HG02759 (cell line): ENCODE data around the gene TOMM20L.
"Not testable (repeated sequence)": the region's sequence is repeated elsewhere in the genome, so short reads cannot be mapped to it uniquely, and the experiment has no call there.

Experiments used
- ATAC-seq: cut with Tn5 transposase; IDR thresholded peaks from one replicate; pipeline ENCODE4 v1.9.1; 2021; ENCODE audit warnings: mild to moderate bottlenecking, moderate library complexity; ENCODE audit not compliant: unreplicated experiment

The TOMM20L gene

DNA sequence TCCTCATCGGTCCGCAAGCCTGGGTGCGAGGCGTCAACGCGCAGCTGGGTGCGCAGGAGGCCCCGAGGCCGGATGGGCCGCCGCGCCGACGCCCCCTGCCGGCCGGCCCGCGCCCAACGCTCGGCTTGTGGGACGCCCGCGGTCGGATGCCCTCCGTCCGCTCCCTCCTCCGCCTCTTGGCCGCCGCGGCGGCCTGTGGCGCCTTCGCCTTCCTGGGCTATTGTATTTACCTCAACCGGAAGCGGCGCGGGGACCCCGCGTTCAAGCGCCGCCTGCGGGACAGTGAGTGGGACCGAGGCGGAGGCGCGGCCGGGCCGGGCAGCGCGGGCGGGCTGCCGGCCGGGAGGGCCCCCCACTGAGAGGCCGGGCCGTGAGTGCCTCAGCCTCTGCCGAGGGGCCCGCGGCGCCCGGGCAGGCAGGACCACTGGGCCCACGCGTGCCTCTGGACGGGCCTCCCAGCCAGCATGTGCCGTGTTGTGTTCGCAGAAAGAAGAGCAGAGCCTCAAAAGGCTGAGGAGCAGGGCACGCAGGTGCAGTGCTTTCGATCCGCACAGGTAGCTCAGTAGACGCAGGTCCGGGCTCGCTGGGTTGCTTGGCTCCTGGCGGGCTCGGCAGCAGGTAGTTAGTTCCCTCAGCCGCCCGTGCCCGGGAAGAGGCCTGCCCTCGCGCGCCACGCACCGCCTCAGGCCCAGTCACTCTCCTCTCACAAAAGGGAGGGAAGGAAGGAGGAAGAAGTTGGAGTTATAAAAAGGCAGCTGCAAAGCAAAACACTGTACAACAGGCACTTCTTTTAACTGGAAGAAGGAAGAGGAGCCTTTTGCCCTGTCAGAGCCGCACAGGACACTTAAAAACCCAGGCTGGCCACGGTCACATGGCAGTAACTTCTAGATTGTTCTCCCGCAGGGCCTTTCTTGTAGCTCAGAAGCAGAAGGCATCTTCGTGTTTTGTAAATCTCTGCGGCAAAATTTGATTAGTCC lies at the start of gene TOMM20L:
TOMM20L (plus strand) TSS at position 119 of the 977 bp plus-strand sequence; CDS start at position 147, 28 bp downstream.
- peak; percentile 98 for ATAC-seq

DNA sequence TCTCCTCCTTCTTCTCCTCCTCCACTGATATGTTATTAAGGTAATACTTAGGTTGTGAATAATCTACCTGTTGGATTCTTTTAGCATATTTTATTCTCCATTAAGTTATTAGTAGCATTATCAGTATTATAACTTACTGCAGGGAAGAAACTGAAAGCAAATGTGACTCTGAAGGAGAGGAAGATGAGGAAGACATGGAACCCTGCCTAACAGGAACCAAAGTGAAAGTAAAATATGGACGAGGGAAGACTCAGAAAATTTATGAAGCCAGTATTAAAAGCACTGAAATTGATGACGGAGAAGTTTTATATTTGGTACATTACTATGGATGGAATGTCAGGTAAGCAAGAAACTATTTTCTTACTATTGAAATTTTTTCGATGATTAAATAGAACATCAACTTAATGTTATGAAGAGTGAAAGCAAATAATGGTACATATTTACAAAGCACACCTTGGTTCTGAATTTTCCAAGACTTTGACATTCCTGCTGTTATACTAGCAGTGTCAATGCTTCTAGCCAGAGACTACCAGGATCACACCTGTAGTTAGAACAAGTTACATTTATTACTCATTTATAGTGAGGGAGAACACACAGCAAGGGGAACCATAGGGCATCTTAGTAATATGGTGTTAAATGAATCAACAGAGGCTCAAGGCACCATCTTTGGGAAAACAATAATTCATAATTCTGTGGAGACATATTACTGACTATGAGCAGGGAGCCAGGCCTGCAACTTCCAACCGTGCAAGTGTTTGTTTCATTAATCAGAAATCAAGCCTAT lies 42.0 kb upstream of the TOMM20L start:
- no peak for ATAC-seq

DNA sequence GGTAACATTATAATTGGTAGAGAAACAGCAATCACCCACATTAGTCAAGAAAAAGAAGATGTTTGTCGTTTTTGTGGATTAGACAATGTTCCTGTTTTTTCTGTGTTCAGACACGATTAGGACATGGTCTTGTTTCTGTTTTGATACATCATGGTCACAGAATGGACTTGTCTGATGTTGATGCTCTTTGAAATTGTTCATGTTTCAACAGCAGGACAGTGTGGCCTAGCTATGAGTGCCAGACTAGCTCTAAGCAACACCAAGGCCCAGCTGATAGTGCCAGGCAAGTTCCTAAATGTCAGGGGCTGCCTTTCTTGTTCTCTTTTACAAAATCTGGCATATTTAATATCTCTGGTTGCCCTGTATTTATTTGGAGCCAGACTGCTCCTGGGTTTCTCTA lies 40.9 kb upstream of the TOMM20L start:
- ATAC-seq, result no peak

DNA sequence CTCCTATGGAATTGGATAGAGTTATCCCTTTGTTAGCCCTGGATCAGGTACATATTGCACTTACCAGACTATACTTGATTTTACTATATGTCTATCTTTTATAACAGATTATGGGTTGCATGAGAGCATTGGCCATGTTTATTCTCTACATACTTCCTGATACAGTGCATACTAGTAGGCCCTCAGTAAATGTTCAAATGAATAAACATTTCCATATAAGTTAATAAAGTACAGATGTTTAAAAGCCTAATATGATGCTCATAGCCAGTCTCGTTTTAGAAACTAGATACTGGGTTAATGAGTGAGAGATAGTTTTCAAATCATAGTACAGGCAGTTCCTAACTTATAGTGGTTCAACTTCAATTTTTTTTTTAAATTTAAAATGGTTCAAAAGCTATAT lies 39.5 kb upstream of the TOMM20L start:
- ATAC-seq, result no peak

DNA sequence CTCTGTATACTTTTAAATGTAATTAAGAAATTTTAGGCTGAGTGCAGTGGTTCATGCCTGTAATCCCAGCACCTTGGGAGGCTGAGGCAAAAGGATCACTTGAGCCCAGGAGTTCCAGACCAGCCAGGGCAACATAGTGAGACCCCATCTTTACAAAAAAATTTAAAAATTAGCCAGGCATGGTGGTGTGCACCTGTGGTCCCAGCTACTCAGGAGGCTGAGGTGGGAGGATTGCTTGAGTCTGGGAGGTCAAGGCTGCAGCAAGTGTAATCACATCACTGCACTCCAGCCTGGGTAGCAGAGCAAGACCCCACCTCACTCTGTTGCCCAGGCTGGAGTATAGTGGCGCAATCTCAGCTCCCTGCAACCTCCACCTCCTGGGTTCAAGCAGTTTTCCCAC lies 33.5 kb upstream of the TOMM20L start:
- not testable (repeated sequence) for ATAC-seq

DNA sequence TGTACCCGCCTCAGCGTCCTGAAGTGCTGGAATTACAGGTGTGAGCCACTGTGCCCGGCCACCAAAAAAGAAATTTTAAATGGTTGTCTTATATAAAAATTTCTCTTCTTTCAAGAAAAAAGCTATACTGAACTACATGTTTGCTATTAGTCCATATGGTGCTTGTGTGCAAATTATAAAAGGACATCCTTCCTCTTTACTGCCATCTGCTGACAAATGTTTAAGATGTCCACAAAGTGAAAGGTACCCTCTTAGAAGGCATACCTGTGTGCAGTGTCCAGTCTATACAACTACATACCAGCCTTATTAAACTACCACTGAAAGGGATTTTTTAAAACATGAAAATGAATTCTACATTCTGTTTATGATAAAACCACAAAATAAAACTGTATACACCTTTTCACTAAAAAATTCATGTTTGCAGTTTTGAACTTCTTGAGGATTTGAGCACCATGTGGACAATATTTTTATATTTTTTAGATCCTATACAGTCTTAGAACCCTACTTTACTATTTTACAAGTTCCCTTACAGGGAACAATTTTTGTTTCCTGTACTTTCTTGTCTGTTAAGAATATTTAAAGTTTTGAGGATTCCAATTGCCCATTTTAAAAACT lies 32.8 kb upstream of the TOMM20L start:
- ATAC-seq, result no peak

DNA sequence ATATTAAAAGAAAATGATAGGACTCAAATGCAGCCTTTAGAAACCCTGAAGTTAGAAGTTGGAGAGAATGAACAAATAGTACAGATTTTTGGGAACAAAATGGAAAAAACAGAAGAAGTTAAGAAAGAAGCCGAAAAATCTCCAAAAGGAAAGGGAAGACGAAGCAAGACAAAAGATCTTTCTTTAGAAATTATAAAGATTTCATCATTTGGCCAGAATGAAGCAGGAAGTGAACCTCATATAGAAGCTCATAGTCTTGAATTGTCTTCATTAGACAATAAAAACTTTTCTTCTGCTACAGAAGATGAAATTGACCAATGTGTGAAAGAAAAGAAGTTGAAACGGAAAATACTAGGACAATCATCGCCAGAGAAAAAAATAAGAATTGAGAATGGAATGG lies 31.4 kb upstream of the TOMM20L start:
- no peak for ATAC-seq

DNA sequence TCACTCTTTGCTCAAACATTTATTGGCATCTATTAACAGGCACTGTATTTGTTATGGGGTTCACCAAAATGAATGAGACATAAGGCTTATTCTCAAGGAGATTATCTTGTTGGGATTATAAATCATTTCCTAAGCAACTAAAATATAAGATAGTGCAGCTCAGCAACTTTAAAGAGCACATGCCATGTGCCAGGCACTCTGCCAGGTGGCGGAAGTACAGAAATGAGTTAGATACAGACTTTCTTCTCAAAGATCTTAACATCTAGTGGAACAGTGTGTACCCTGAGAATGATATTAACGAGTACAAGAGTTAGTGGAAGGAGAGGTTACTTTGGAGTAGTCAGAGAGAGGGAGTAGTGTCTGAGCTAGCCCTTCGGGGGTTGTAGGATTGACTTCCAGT lies 28.4 kb upstream of the TOMM20L start:
- ATAC-seq, result no peak

DNA sequence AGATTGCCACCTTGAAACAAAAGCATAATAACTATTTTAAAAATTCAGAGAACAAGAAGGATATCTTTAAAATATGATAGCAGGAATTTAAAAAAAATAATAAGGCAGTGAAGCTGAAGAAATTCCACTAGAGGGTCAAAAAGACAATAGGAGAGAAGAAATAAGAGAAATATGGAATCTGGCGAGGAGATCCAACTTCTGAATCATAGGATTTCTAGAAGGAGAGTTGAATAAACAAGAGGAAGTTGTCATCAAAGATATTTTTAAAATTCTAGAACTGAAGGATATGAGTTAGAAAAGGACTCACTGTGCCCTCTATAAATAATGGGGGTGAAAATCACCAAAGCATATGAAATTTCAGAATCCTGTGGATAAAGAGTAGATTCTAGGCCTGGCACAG lies 26.8 kb upstream of the TOMM20L start:
- ATAC-seq, result no peak

DNA sequence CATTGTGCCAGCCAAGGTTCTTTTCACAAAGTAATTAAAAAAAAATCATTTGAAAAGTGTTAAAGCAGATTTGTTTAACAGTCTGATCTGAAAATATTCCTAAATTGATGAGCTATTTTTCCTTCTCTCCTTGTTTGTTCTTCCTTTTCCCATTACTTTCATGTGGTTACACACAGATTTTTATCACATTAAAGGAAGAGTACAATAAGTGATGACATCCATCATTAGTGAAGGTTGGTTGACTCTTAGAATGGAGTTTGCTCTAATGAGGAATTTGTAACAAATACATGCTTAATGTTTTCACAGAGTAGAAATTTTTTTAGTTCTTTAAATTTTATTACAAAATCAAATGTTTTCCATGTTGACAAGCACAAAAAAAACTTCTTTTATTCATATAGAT lies 18.9 kb upstream of the TOMM20L start:
- no peak for ATAC-seq

DNA sequence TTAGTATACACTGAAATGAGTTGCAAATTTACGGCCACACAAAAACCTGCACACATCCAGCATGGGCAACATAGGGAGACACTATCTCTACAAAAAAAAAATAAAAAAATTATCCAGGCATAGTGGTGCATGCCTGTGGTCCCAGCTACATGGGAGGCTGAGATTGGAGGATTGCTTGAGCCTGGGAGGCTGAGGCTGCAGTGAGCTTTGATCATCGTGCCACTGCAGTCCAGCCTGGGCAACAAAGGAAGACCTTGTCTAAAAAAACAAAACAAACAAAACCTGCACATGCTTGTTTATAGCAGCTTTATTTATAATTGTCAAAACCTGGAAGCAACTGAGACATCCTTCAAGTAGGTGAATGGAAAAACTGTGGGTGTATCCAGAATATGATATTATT lies 4.9 kb upstream of the TOMM20L start:
- ATAC-seq, result no peak

DNA sequence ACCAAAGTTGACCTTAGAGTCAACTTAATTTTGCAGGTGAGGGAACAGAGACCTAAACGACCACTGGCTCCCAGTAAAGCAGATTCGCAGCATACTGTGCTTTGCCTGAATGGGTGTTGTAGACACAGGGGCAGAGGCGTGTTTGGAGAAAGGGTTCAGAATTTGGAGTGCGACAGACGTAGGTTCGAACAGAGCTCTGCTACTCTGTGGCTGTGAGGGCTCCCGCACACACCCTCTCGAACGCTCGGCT lies 243 bp upstream of the TOMM20L start:
- ATAC-seq, result no peak

DNA sequence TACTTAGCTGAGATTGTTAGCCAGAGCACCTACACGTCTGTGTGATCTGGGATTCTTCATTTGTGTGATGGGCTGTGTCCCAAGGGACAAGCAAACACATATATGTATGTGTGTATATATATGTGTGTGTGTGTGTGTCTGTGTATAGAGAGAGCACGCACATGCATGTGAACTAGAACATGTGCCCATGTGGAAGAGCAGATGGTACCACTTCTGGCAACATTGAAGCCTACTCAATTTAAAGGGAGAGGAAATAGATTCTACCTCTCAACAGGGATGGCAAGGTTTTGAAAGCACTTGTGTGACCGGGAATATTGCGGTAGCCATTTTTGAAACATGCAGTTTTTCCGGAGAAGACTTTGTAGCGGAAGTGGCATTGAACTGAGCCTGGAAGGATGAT lies 1.4 kb downstream of the TOMM20L start:
- no peak for ATAC-seq

DNA sequence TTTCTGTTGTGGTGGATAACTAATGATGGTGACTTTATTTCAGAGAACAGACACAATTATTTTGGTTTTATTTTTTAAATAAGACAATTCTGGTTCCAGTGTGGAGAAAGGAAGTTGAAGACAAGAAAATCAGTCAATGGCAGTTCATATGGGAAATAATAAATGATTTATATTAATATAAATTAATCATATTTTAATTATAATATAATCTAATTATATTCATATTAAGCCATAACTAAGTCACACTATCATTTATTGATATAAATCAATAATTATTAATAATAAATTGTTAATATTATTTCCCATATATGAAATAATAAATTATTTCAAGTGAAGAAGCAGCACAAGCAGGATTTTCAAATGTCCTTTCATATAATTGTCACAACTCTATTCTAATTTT lies 2.8 kb downstream of the TOMM20L start:
- ATAC-seq, result no peak

DNA sequence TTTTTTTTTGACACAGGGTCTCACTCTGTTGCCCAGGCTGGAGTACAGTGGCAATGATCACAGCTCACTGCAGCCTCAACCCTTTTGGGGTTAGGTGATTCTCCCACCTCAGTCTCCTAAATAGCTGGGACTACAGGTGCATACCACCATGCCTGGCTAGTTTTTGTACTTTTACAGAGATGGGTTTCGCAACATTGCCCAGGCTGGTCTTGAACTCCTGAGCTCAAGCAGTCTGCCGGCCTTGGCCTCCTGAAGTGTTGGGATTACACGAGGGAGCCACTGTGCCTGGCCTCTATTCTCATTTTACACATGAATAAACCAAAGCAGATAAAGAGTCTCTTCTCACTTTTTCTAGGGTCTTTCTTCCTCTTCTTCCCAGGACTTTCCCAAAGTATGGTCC lies 3.2 kb downstream of the TOMM20L start:
- no peak for ATAC-seq

DNA sequence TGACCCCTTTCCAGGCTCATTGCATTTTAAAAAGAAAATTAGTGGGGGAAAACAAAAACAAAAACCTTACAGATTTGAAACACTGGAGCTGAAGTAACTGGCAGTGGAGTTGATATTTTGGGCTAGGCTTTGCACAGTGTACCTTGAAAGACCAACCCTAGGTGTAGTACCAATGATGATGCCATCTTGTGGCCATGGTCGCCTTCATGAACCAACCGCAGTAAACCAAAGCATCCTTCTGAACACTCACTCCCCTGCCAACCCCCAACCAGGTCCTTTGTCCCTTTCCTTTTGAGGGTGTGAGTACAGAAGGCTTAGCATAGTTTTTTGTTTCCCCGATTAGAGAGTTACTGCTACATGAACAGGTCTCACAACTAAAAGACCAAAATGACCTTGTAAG lies 5.9 kb downstream of the TOMM20L start:
- no peak for ATAC-seq

DNA sequence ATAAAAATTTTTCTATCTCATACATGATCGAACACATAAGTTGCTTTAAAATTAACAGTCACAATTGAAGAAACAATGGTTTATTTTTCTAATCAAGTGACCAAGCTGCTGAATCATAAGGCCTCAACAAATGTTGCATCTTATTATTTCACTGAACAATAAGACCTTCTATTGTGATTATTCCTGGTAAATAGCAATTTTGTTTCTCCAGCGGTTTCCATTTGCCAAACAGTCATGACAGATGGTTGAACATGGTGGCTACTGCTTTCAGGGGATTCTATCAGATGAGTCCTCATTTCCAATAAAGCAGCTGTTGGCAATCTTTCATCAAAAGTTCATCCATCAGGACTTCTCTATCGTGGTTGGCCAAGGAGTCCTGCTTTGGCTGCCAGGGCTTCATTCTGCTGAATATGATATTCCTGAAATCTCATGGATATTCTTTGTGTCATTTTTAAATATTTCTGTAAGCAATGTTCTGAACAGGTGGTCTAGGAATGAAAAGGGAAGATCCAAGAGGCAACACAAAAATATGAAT lies 13.0 kb downstream of the TOMM20L start:
- no peak for ATAC-seq

DNA sequence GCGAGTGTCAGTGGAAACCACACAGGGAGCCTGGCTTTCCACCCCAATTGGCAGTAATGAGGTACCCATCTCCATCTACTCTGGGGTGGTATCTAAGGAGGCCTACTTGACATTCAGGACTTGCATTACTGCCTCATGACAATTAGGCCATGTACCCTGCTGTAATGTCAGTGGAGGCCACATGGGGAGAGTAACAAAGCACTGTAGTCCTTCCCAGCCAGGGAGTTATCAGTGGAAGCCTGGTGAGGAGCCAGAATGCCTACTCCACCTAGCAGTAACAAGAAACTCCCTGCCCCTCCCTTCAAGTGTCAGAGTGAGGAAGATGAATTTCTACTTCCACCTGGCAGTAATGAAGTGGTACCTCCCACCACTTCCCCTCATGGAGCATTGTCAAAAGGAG lies 19.1 kb downstream of the TOMM20L start:
- no peak for ATAC-seq

DNA sequence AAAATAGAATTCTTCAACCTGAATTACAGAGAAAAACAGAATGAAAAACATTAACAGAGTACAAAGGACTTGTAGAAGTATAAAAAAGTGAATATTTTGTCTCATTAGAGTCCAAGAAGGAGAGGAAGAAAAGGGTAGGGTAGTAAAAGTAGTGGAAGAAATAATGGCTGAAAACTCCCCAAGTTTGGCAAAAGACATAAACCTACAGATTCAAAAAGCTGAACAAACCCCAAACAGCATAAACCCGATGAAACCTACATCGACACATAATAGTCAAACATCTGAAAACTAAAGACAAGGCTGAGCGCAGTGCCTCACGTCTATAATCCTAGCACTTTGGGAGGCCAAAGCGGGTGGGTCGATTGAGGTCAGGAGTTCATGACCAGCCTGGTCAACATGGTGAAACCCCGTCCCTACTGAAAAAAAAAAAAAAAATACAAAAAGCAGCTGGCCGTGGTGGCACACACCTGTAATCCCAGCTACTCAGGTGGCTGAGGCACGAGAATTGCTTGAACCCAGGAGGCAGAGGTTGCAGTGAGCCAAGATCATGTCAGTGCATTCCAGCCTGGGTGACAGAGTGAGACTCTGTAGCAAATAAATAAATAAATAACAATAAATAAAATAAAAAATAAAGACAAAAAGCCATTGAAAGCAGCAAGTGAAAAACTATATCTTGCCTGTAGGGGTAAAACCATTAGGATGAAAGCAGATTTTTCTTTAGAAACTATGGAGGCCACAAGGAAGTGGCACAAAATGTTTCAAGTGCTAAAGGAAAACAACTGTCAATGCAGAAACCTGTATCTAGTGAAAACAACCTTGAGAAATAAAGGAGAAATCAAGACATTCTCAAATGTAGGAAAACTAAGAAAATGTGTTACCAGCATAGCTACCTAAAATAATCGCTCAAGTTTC lies 20.2 kb downstream of the TOMM20L start:
- ATAC-seq, result no peak

DNA sequence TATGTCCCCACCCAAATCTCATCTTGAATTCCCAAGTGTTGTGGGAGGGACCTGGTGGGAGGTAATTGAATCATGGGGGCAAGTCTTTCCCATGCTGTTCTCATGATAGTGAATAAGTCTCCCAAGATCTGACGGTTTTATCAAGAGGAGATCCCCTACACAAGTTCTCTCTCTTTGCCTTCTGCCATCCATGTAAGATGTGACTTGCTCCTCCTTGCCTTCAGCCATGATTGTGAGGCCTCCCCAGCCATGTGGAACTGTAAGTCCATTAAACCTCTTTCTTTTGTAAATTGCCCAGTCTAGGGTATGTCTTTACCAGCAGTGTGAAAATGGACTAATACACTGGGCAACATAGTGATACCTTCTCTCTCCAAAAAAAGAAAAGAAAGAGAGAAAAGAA lies 21.2 kb downstream of the TOMM20L start:
- not testable (repeated sequence) for ATAC-seq
